Measurements from ENCODE around the gene C2orf66.

The C2orf66 gene

DNA sequence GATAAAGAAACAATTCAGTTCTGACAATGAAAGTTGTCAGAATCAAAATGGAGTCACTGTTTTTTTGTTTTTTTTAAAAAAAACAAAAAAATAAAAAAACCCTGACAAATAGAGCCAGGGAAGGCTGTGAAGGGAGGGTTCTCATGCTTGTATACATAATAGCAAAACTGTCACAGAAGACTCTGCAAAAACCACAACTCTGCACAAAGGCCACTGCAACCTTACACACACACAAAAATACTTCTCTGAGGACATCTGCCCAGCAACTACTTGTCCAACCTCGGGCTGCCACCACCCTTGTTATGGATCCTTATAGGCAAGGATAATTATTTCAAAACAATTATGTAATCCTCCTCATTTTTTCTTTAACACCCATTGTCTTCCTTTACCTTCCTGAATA lies 41.9 kb upstream of the C2orf66 start:
- no peak overlapping the region for H2AFZ ChIP-seq (ENCODE audit: low read depth, low read length, severe bottlenecking)
- no peak overlapping the region for H3K4me3 ChIP-seq (ENCODE audit: insufficient read depth, low read length, poor library complexity, severe bottlenecking)
- no peaks in the 10 kb centered on the region for H3K9me2 ChIP-seq (replicated peaks; ENCODE audit: insufficient read depth, low read length)
- H3K4me2 ChIP-seq (ENCODE audit: low read depth, low read length, poor library complexity, severe bottlenecking) = no peak overlapping the region
- no peak overlapping the region for H3K9ac ChIP-seq (ENCODE audit: low read length)
- 0 out of 2 replicates have a peak, but pooled peaks cover 3% of the 10 kb centered on the region for H4K20me1 ChIP-seq (ENCODE audit: low read depth, low read length)
- no peak overlapping the region for H3K27ac ChIP-seq (ENCODE audit: low read depth, low read length)
- H3F3A ChIP-seq (ENCODE audit: insufficient read depth) = no peaks in the 10 kb centered on the region; the same call in 1 of the 2 replicates
- no peaks in the 10 kb centered on the region for H3K9me3 ChIP-seq (ENCODE audit: insufficient read depth, low read length)
- H3K79me2 ChIP-seq (ENCODE audit: insufficient read depth, low read length) = no peaks in the 10 kb centered on the region
- H3K27me3 ChIP-seq (ENCODE audit: low read length) = no peaks in the 10 kb centered on the region
- no peaks in the 10 kb centered on the region for H3K36me3 ChIP-seq (ENCODE audit: low read length)
- TF ChIP-seq, protein P1, sequence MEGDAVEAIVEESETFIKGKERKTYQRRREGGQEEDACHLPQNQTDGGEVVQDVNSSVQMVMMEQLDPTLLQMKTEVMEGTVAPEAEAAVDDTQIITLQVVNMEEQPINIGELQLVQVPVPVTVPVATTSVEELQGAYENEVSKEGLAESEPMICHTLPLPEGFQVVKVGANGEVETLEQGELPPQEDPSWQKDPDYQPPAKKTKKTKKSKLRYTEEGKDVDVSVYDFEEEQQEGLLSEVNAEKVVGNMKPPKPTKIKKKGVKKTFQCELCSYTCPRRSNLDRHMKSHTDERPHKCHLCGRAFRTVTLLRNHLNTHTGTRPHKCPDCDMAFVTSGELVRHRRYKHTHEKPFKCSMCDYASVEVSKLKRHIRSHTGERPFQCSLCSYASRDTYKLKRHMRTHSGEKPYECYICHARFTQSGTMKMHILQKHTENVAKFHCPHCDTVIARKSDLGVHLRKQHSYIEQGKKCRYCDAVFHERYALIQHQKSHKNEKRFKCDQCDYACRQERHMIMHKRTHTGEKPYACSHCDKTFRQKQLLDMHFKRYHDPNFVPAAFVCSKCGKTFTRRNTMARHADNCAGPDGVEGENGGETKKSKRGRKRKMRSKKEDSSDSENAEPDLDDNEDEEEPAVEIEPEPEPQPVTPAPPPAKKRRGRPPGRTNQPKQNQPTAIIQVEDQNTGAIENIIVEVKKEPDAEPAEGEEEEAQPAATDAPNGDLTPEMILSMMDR (IDR thresholded peaks at IDR 0.05; ENCODE audit: insufficient read depth, low read length, poor library complexity, severe bottlenecking) = no peak
- no peak for TF ChIP-seq EZH2phosphoT487 (conservative IDR thresholded peaks at IDR 0.05; ENCODE audit: low read length)

DNA sequence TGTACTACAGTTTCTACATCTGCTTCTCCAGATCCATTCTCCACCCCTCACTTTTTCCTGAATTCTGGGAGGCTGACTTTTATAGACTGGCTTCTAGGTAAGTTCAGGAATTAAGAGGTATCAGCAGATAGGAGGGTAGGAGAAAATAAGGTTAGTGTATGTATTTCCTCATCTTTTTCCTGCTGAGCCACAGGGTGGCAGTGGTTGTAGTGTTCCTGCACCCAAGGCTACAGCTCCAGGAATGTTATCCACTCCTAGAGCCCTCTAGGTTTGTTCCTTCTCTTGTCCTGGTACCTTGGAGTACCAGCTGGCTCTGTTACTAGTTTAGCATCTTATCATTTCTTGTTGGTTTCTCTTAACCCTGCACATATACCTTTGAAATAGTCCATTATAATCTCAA lies 40.7 kb upstream of the C2orf66 start:
- H3K9ac ChIP-seq (ENCODE audit: low read length) = no peak overlapping the region
- TF ChIP-seq, protein P1 (IDR thresholded peaks at IDR 0.05; ENCODE audit: insufficient read depth, low read length, poor library complexity, severe bottlenecking) = no peak
- no peak for TF ChIP-seq EZH2phosphoT487 (conservative IDR thresholded peaks at IDR 0.05; ENCODE audit: low read length)
- H2AFZ ChIP-seq (ENCODE audit: low read depth, low read length, severe bottlenecking) = no peak overlapping the region
- H3K9me3 ChIP-seq (ENCODE audit: insufficient read depth, low read length) = no peaks in the 10 kb centered on the region
- H3K9me2 ChIP-seq (replicated peaks; ENCODE audit: insufficient read depth, low read length) = no peaks in the 10 kb centered on the region
- H3K4me2 ChIP-seq (ENCODE audit: low read depth, low read length, poor library complexity, severe bottlenecking) = no peak overlapping the region
- H3K27me3 ChIP-seq (ENCODE audit: low read length) = no peaks in the 10 kb centered on the region
- H3K4me3 ChIP-seq (ENCODE audit: insufficient read depth, low read length, poor library complexity, severe bottlenecking) = no peak overlapping the region
- peaks cover 6% of the 10 kb centered on the region; the same call in 1 of the 2 replicates for H3K36me3 ChIP-seq (ENCODE audit: low read length)
- no peak overlapping the region for H3K27ac ChIP-seq (ENCODE audit: low read depth, low read length)
- 0 out of 2 replicates have a peak, but pooled peaks cover 3% of the 10 kb centered on the region for H4K20me1 ChIP-seq (ENCODE audit: low read depth, low read length)
- no peaks in the 10 kb centered on the region for H3K79me2 ChIP-seq (ENCODE audit: insufficient read depth, low read length)
- H3F3A ChIP-seq (ENCODE audit: insufficient read depth) = no peaks in the 10 kb centered on the region; the same call in 1 of the 2 replicates

DNA sequence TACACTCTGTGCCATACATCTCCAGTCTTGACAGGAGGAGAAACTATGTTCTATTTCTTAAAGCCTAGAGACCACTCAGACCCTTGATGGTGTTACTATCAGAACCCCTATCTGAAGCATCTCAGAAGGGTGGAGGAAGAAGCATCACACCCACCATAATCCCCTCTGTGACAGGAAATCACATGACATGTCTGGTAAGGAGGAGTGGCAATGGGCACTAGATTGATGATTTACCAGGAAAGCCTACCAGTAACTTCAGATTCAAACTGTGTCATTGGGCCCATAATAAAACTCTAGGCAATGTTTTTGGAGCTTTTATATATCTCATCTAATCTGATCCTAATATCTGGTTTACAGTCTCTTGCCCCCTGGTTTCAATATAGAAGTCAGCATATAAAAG lies 37.1 kb upstream of the C2orf66 start:
- Histone ChIP-seq H3K4me2 (ENCODE audit: low read depth, low read length, poor library complexity, severe bottlenecking) (no peak overlapping the region), H3K36me3 (ENCODE audit: low read length) (peaks cover 15% of the 10 kb centered on the region; the same call in 1 of the 2 replicates), H3K4me3 (ENCODE audit: insufficient read depth, low read length, poor library complexity, severe bottlenecking) (no peak overlapping the region), H3K79me2 (ENCODE audit: insufficient read depth, low read length) (no peaks in the 10 kb centered on the region), H3K27ac (ENCODE audit: low read depth, low read length) (no peak overlapping the region), H3K9me3 (ENCODE audit: insufficient read depth, low read length) (no peaks in the 10 kb centered on the region), H3K27me3 (ENCODE audit: low read length) (no peaks in the 10 kb centered on the region), H3F3A (ENCODE audit: insufficient read depth) (peaks cover 5% of the 10 kb centered on the region; the same call in 1 of the 2 replicates), H3K9ac (ENCODE audit: low read length) (no peak overlapping the region), H4K20me1 (ENCODE audit: low read depth, low read length) (0 out of 2 replicates have a peak, but pooled peaks cover 3% of the 10 kb centered on the region), H2AFZ (ENCODE audit: low read depth, low read length, severe bottlenecking) (no peak overlapping the region), H3K9me2 (replicated peaks; ENCODE audit: insufficient read depth, low read length) (no peaks in the 10 kb centered on the region)
- TF ChIP-seq, protein P1 (IDR thresholded peaks at IDR 0.05; ENCODE audit: insufficient read depth, low read length, poor library complexity, severe bottlenecking) = no peak
- TF ChIP-seq EZH2phosphoT487 (conservative IDR thresholded peaks at IDR 0.05; ENCODE audit: low read length) = no peak
